Lower leg skin (tissue), 3 donors: ENCODE results near the gene COX7B.

Experiments used
- CTCF ChIP-seq, 3 donors: fragments of 450-650 bp; IDR thresholded peaks; one replicate each; pipeline ENCODE4 v1.5.1; 2016; ENCODE audit warnings: antibody characterized with exemption in 3 of 3, mild to moderate bottlenecking in 3 of 3, moderate library complexity in 2 of 3
- POLR2A ChIP-seq, 2 donors: fragments of 450-650 bp; IDR thresholded peaks; one replicate each; pipeline ENCODE4 v1.6.1; 2016 to 2017; ENCODE audit warnings: antibody characterized with exemption in 2 of 2, mild to moderate bottlenecking in 1 of 2, moderate library complexity in 1 of 2

DNA sequence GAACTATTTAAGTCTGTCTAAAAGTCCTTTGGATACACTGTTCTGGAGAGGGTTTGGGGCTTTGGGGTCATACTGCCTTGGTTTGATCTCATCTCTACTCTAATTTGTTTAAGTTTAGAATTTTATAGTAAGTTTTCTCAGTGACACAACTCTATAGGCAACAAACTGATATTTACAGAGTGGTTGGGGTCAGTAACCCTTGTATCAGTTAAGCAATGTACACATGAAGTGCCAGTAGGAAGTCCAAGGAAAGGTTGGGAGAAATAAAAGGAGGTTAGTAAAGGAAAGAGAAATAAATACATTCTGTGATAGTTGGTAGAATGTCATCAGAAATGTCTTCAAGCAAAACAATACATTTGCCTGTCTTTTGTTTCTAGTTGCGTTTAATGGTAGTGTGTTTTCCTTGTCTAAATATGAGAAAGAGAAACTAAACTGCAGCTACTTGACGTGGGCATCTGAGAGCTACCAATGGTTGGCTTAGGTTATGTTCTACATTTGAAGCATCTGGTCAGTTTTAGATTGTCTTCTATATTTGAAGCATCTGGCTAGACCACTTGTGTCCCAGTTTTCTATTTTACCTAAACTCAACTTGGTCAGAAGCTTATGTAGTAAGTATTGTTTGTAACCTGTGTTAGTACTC lies 18.1 kb downstream of the COX7B start:
- TF ChIP-seq POLR2A (IDR thresholded peaks at IDR 0.05) (no peak), CTCF (IDR thresholded peaks at IDR 0.05) (no peak)
